ENCODE data around the gene MLST8.
A peak's percentile ranks its signal among the peaks of the same experiment; 100 is the strongest.

Gene MLST8

DNA sequence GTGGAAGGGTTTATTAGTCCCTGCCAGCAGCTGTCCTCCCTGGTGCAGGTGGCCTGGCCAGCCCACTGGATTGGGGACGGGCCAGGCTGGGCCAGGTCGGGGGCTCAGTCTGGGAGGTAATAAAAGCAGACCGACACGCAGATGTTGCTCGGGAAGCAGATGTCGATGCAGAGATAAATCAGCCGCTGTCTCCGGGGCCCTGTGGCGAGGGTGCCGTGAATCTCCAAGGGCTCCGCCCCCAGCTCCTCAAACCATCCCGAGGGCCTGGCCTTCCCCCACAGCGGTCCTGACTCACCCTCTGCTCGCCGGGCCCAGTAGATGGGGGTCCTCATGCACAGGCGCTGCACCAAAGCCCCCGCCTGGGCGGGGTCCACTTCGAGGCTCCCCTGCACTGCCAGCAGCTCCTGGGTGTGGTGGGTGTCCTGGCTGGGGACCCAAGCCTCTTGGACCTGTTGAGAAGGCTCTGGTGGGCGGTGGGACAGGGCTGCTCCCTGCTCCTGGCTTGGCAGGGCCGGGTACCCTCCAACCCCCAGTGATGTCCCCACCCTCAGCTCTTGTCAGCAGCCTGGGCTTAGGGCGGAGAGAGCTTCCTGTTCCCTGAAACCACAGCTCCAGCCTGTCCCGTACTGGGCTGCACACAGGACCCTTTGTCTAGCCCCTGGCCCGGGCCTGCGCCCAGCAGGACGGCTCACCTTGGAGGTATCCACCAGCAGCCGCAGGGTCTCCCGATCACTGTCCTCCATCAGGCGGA is 4.2 kb downstream of the MLST8 start:
- no peak for DNase-seq (ENCODE audit: low spot score)

DNA sequence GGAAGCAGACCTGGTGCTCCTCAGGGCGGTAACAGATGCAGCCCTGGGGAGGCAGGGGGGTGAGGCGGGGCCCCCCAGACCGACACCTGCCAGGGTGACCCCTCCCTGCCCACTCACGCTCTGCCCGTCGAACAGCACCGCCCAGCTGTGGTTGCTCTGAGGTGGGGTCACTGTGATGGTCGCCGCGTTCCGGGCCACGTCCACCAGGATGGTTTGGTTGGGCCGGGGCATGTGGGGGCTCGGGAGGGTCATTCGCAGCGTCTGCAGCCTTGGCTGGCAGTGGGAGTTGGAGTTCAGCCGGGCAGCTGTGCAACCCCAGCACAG is 4.7 kb downstream of the MLST8 start:
- DNase-seq (ENCODE audit: low spot score) = no peak

DNA sequence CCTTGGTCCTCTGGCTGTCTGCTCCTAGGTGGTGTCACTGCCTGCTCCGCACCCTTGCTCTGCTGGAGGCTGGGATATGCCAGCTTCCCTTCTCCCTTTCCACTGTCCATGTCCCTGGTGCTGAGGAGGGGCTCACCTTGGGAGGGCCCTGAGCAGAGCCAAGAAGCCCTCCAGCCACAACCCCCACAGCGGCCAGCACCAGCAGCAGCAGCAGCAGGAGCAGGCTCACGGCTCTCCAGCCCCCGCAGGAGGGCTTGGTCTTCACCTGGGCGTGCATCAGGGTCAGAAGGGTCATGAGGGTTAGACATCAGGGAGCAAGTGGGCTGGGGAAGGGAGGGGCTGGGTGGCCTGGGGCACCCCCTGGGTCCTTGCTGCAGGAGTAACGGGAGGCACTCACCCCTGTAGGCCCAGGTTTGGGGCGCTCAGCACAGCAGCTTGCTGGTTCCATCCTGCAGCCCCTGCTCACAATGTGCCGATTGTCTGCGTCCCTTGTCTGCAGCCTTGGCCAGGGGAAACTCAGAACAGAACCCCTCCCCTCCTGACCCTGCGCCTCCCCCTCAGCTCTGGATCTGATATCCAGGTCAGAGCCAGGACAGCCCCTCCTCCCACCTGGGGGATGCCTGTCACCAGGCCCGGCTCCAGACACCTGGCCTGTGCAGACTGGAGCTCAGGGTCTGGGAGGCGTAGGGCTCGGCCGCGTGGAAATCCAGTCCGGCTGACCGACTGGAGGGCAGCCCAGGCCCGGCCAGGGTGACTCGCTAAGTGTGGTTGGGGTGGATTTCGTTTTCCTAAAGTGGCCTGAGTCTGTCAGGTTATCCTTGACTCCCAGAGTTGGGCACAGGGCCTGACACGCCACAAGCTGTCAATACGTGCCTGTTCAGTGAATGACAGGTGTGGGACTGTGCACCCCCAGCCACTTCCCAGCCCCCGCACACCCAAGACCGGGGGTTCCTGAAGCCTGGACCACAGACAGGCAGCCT is 5.4 kb downstream of the MLST8 start, which contains the start of gene BRICD5:
BRICD5 (minus strand) TSS at position 478 of the 980 bp plus-strand sequence; CDS start at position 448, 30 bp downstream.
- no peak for DNase-seq (ENCODE audit: low spot score)

DNA sequence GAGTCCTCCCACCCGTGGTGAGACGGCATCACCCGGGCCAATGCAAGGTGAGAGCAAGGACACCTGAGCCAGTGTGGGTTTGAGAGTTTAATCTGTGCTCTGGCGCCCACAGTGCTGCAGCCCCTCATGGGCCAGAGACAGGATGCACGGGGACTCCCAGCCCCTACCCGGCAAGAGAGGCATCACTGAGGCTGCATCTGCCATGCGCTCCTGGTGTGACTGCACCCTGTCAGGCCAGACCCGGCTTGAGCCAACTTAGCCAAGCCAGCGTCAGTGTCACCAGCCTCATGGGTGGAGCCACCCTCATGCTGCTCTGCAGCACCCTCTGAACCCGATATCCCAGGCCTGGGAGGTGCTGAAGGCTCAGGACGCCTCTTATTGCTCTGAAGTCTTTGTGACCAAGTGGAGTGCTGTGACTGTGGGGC is 6.7 kb downstream of the MLST8 start:
- DNase-seq (ENCODE audit: low spot score) = no peak

DNA sequence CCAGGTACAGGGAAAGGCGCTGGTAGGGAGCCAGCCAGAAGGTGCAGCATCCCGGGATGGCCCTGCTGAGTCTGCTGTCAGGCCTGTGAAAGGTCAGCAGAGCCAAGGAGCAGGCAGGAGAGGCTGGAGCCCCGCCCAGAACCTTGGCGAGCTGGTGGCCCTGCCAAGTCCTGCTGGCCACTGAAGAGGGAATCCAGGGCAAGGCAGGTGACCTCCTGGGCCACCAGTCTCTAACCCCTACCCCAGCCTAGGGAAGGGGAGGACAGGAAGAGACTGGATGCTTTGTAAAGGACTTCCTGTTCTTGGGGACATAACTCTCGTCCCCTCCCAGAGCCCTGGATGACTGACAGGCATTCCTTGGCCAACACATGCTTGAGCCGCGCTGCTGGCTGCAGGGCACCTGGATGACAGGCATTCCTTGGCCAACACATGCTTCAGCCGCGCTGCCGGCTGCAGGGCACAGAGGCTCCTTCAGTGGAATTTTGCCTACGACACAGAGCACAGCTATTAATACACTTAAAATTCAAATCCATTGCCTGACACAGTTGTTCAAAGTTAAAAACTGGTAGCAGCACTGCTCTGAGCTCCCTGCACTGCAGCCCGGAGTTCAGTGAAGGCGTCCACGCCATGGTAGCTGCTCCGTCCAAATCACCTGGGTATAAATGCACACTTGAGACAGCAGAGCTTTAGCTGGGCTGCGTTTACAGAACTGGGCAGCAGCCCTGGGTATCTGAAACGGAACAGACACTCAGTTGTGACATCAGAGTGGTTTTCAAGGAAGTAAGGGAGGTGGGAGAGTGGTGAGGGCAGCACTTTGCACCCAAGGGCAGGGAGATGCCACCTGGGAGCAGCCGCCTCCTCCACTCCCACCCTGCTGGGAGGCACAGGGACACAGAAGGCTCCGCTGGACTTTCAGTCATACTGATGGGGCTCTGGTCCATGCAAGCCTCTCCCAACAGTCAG is 7.4 kb downstream of the MLST8 start:
- DNase-seq (ENCODE audit: low spot score) = no peak

DNA sequence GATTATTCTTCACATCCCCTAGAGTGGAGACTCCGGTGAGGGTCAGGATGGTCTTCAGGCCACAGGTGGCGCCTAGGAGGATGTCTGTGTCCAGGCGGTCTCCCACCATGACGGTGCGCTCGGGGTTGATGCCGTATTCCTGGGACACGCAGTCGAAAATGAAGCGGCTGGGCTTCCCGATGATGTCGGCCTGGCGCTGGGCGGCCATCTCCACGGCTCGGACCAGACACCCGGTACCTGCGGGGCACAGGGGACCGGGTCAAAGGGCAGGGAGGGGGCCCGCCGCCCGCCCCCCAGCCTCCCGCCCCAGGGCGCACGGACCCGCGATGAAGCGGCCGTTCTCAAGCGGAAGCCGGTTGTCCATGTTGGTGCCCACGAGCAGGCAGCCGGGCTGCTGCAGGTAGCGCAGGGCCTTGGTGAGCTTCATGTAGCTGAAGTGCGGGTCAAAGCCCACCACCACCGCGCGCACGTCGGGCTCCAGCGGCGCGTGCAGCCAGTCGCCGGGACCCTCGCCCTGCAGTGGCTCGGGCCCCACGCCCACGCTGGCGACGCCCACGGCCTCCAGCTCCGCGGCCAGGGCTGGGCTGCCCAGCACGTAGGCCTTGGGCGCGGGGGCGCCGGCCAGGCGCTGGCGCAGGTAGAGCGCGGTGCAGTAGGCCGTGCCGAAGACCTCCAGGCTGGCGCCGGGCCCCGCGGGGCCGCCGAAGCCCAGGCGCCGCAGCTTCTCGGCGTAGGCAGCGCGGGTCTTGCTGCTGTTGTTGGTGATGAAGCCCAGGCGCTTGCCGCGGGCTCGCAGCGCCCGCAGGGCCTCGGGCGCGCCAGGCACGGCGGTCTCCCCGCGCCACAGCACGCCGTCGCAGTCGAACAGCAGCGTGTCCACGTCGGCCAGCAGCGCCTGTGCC is 8.8 kb downstream of the MLST8 start:
- no peak for DNase-seq (ENCODE audit: low spot score)

DNA sequence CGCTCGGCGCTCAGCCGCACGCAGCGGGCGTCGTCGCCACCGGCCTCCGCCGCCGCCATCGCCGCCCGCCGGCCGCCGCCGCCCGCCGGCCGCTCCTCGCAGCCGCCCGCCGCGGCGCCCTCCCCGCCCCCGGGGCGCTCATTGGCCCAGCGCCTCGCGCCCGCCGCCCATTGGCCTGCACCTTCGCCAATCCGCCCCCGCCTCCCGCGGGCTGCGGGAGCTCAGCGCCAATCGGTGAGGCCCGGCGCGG is 9.4 kb downstream of the MLST8 start, which contains the start of gene PGP:
PGP (minus strand) TSS at position 122 of the 250 bp plus-strand sequence; CDS start at position 59, 63 bp downstream.
- no peak for DNase-seq (ENCODE audit: low spot score)

DNA sequence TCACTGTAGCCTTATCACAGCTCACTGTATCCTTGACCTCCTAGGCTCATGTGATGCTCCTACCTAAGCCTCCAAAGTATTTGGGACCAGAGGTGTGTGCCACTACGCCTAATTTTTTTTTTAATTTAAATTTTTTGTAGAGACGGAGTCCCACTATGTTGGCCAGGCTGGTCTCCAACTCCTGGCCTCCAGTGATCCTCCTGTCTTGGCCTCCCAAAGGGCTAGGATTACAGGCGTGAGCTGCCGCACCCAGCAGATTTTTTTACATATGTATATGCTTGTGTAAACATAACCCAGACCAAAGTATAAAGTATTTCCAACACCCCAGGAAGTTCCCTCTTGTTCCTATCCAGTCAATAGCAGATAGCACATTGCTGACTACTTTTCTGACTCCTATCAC is 11.1 kb downstream of the MLST8 start:
- DNase-seq (ENCODE audit: low spot score) = no peak

DNA sequence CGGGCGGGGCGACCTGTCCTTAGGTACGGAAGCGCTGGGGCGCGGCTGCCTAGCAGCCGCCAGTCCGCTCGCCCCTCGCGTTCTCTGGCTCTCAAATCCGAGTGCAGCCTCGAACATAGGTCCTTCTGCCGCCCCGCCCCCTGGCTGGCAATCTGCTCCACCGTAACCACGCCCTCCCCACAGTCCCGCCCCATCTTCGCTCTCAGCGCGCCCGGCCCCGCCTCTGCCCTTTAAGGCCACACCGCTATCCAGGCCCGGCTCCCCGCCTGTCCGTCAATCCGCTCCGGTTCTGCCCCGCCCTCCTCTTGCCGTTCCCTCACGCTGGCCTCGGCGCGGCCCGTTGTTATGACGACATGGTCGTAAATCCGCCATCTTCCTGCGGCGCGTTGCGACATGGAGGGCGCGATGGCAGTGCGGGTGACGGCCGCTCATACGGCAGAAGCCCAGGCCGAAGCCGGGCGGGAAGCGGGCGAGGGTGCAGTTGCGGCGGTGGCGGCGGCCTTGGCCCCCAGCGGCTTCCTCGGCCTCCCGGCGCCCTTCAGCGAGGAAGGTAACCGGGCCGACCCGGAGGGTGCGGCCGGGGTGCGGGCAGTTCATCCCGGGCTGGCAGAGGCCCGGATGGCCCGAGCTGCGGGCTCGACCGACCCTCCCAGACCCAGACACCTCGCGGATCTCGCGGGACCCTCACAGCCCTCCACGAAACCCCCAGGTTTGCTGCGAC is 18.1 kb downstream of the MLST8 start, which contains the start of gene E4F1:
E4F1 (plus strand) TSS at position 371 of the 721 bp plus-strand sequence; CDS start at position 394, 23 bp downstream.
- DNase-seq (ENCODE audit: low spot score) = peak; percentile 98

DNA sequence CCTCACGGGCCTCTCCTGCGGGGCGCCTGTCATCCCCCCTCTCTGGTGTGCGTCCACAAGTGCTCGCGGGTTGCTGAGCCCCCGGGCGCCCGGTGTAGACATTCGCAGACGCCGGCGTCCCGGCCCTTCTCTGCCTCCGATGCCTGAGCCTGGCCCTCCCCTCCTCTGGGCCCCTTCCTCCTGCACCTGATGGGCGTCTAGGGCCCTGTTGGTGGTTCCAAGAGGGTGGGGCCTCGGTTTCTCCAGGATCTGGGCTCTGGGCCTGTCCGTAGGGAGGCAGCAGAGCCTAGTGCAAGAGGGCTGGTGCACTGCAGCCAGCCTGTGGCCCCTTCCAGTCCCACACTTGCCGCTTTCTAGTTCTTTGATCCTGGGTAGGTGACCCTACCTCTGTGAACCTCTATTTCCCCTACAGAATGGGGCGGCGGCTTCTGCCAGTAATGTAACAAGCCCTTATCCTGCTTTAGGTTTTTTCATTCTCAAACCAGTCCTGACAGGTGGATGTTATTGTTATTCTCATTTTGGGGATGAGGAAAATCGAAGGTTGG is 18.8 kb downstream of the MLST8 start:
- no peak for DNase-seq (ENCODE audit: low spot score)

DNA sequence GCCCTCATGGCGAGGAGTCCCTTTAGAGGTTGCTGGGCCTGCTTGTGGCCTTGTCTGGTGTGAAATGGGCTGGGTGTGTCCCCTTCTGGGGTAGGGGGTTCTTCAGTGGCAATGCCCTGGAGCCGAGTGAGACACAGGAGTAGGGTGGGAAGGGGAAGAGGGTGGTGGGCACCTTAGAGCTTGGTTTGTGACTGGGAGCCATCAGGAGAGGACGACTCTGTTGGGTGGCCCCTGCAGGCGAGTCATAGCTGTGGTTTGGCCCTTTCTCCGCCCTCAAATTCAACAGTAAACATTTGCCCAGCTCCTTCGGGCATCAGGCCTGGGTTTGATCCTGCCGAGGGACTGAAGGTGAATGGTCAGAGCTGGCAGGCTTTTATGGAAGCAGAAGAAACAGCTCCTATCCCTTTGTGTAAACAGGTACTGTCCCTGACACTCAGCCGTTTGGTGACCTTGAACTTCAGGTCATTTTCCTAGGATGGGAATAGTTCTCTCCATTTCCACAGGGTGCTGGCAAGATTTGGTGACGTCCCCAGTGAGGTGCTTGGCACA is 21.1 kb downstream of the MLST8 start:
- DNase-seq (ENCODE audit: low spot score) = no peak

DNA sequence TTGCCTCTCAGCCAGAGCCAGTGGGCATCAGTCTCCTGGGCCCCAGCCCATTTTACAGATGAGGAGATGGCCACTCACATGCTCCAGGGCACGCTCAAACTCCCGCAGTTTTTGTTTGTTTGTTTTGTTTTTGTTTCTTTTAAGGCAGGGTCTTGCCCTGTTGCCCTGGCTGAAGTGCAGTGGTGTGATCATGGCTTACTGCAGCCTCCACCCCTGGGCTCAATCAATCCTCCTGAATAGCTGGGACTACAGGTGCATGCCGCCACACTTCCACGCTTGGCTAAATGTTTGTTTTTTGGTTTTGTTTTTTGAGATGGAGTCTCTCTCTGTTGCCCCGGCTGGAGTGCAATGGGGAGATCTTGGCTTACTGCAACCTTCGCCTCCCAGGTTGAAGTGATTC is 21.7 kb downstream of the MLST8 start:
- no peak for DNase-seq (ENCODE audit: low spot score)

DNA sequence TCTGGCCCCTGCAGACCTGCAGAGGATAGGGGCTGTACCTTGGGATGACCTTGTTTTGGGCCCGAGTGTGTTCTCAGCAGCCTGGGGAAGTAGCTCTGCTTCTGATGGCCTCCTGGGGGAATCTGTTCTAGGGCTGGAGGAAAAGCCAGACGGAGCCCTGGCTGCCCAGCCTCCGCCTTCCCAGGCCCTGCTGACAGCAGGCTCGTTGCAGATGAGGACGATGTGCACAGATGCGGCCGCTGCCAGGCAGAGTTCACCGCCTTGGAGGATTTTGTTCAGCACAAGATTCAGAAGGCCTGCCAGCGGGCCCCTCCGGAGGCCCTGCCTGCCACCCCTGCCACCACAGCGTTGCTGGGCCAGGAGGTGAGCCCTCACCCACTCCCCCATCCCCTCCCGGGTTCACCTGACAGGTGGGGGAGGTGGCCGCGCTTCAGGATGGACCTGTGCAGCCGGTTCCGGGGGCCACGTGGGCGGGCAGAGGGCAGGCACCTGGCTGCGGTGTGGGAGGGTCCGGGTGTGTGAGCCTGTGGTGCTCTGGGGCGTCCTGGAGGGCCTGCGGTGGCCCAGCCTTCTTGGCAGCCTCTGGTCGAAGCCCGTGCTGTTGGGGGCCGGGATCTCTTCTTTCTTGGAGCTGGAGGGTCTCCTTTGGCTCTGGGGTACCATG is 23.0 kb downstream of the MLST8 start:
- no peak for DNase-seq (ENCODE audit: low spot score)

DNA sequence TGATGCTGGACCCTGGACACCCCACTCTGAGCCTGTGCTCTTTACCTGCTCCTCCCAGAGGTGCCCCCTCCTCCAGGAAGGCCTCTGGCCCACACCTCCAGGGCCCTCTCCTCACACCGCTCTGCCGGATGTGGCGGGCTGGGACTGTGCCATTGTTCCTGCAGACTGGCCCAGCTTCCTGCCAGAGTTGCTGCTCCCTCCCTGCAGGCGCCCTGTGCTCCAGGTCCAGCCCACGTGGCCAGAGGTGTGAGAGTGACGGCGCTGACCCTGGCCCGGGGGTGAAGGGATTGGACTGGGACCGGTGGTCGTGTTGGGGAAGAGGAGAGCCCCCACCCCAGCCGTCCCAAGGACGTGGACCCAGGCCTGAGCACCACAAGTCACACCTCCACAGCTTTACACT is 23.8 kb downstream of the MLST8 start:
- DNase-seq (ENCODE audit: low spot score) = no peak

DNA sequence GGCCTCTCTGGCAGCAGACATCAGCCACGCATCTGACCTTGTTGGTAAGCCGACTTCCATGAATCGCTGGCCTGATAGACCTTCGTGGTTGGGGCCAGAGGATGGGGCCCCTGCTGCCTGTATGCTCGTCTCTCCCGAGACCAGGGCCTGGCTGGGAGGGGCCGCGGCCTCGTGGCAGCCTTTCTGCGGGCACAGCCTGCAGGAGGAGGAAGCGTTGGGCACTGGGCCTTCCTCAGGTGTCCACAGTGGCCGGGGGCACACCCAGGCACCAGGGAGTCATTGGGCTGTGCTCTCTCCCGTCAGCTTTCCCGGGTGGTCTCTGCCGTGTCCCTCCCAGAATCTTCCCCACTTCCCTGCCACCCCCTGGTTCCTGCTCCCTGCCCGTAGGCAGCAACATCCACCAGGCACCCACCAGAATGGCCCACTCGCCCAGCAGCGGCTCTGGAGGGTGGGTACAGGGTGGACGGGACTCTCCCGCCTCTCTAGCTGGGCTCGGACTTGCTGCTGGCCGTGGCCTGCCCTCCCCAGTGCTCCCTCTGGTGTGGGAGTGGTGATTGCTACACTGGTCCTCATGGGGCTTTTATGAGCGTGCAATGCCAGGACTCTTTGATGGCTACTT is 24.5 kb downstream of the MLST8 start:
- DNase-seq (ENCODE audit: low spot score) = no peak

DNA sequence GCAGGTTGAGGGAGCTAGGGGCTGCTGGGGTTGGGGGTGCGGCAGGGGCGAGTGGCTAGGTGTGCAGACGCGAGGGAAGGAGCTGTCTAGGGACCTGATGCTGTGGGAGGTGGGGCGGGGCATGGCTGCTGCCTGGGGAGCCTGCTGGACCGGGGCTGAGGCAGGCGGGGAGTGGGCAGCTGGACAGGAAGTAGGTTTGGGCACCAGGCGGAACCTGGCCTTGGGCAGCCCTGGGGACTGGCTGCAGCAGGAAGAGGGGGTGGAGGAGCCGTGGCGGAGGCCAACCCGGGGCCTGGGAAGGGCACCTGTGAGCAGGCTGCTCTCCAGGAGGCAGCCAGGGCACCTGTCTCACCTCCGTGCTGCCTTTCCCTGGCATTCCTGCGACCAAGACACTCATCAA is 25.1 kb downstream of the MLST8 start:
- DNase-seq (ENCODE audit: low spot score) = no peak

DNA sequence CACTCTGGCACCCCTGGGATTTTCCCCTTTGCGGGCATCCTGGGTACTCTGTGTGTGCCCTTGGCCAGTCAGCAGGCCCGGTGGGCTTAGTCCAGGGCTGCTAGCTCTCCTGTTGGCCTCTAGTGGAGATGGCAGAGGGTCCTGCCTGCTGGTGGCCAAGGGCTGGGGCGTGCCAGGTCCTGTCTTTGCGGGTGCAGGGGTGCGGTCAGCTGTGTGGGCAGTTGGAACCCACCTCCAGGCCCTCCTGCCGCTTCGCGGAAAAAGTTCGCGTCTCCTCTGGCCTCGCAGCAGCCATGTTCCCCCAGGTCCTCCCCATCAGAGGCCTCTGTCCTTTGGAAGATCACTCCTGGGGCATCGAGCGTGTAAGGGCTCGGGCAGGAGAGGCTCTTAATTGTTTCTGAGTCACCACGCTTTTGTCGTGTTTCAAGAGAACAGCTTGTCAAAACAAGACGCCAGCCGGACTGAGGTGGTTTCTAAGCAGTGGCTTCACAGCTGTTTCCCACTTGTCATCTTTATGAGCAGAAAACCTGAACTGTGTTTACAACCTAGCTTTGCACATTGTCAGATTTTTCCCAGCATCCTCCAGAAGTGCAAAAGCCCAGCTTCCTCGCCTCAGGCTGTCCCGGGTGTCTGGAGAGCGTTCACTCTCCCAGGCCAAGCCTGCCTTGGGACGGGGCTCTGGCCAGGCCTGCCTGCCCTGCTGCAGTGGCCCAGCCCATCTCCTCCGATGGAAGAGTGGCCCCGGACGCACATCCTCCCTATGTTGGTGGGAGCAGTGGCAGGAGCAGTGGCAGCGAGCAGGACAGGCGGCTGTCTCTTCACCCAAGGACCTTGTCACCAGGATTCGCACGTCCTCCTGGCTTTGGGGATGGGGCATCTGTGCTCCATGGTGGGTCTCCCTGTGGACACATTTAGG is 26.0 kb downstream of the MLST8 start:
- no peak for DNase-seq (ENCODE audit: low spot score)

All from putamen (tissue), 1 donor.